Heart left ventricle (tissue), 16 donors: Measurements from ENCODE around the gene KCNQ1. TPM values are rescaled to one million over a fixed set of nuclear protein-coding genes. Genes with fewer than 3 reads are reported as not detected.

Source experiments
- ATAC-seq, 4 donors: fragments of 200-7000 bp; cut with Tn5 transposase; one replicate each; pipeline ENCODE4 v1.9.1; 2020 to 2022; ENCODE audit warnings: moderate library complexity in 4 of 4, mild to moderate bottlenecking in 3 of 4, moderate number of reproducible peaks in 1 of 4
- DNase-seq, 5 donors: peaks; one replicate each; pipeline ENCODE4 v3.0.0-alpha.2; 2020
- H3K27ac ChIP-seq, 12 donors: fragments of 200-600 bp; sonication (generic) in 4 of 12; one replicate each; pipeline versions ENCODE4 v1.5.0 to v1.8.0; 2016 to 2022; ENCODE audit warnings: mild to moderate bottlenecking in 2 of 12
- H3K27me3 ChIP-seq, 9 donors: fragments of 200-600 bp; sonication (generic) in 2 of 9; one replicate each; pipeline versions ENCODE4 v1.5.1 to v1.8.0; 2016 to 2022; ENCODE audit warnings: mild to moderate bottlenecking in 3 of 9
- H3K36me3 ChIP-seq, 9 donors: fragments of 200-600 bp; sonication (generic) in 2 of 9; one replicate each; pipeline versions ENCODE4 v1.5.0 to v1.8.0; 2018 to 2022; ENCODE audit warnings: mild to moderate bottlenecking in 2 of 9
- H3K4me1 ChIP-seq, 12 donors: fragments of 200-600 bp; sonication (generic) in 4 of 12; one replicate each; pipeline versions ENCODE4 v1.5.0 to v1.8.0; 2016 to 2022; ENCODE audit warnings: mild to moderate bottlenecking in 3 of 12
- H3K4me3 ChIP-seq, 12 donors: fragments of 200-600 bp; sonication (generic) in 4 of 12; one replicate each; pipeline versions ENCODE4 v1.5.0 to v1.8.0; 2017 to 2022; ENCODE audit warnings: mild to moderate bottlenecking in 9 of 12, moderate library complexity in 4 of 12
- H3K9me3 ChIP-seq, 12 donors: fragments of 200-600 bp; sonication (generic) in 4 of 12; one replicate each; pipeline versions ENCODE4 v1.5.0 to v1.8.0; 2016 to 2022; ENCODE audit warnings: mild to moderate bottlenecking in 1 of 12
- POLR2A ChIP-seq, 2 donors: fragments of 450-650 bp; IDR thresholded peaks; one replicate each; pipeline ENCODE4 v1.6.1; 2017; ENCODE audit warnings: antibody characterized with exemption in 2 of 2, mild to moderate bottlenecking in 2 of 2, moderate library complexity in 2 of 2
- WGBS, 4 donors: extraction: QIAGEN DNeasy Blood & Tissue Kit in 2 of 4; methylation state at CpG; one replicate each; pipeline versions ENCODE4 v1.1.5 to v1.1.7; 2013 to 2018; 5-methylcytosine and 5-hydroxymethylcytosine counted together
- intact Hi-C, 10 donors: fragments of 100-400 bp; cut with DNase I; formaldehyde crosslinking; loops; one replicate each; pipeline versions ENCODE4 v1.11.1 to v1.14.2; 2022
- polyA plus RNA-seq, 2 donors: library from polyadenylated mRNA; stranded (reverse); fragments of 200-250 nt; gene quantifications; one replicate each; pipeline ENCODE4 v1.2.3, GENCODE V29; 2013
- total RNA-seq, 9 donors: library from RNA; depleted of rRNA in 2 of 9; stranded (reverse); fragments of >200 nt in 2 of 9; fragmentation: NEBNext Ultra II Directional in 3 of 9; extraction: Animal tissue kit (Norgen Biotek cat#: 25700) in 3 of 9; gene quantifications; one replicate each; pipeline versions ENCODE4 v1.1.0 to v1.2.4, GENCODE V29; 2016 to 2023
- TF ChIP-seq, protein P1 (sequence below), 12 donors: fragments of 200-600 bp; sonication (generic) in 4 of 12; IDR thresholded peaks; one replicate each; pipeline versions ENCODE4 v1.5.0 to v1.8.0; 2018 to 2022; ENCODE audit warnings: antibody characterized with exemption in 12 of 12, mild to moderate bottlenecking in 5 of 12
- donor health status: ischemic (EF 13 %, LVEDD 7.1; RV severe dilation, severe dysfunction).
- donor health status: healthy with polysubstance abuse.
- donor health status: DM: no; HTN: yes; CAD: no.
- donor health status: DM: no; HTN: no; CAD: no.
- donor health status: ischemic (EF 25% LVEDD 6.9; RV normal size, moderate dysfunction).
- donor health status: ischemic (EF 25% LVEDD 5.7; RV mildly dilated, moderate dysfunction).
- donor health status: healthy.
- donor health status: DM: yes; HTN: yes; CAD: no.
- donor health status: ischemic (EF 35%, LVEDD 5.7; RV mildly dilated, moderate dysfunction).
- donor health status: nonischemic (EF 11% LVEDD 7.7; RV severe dilation, severe dysfunction).
- donor health status: DM: yes; HTN: yes; CAD: no.
- donor health status: PGD.
- donor health status: ischemic (EF 29% LVEDD 5.4; RV normal size, mild dysfunction).
- donor health status: nonischemic (EF 23%, LVEDD 6.1; RV moderate dilation, normal function).

Gene KCNQ1
- total and polyA plus RNA-seq, 11 donors, result 18.6 to 42.4 (median 31.4) TPM

- Histone ChIP-seq H3K27me3 (no peaks in the 10 kb centered on the region), H3K4me1 (peaks cover 0 to 15% (median 0%) of the 10 kb centered on the region in 12 donors), H3K36me3 (no peaks in the 10 kb centered on the region), H3K9me3 (peaks cover 0 to 3% (median 0%) of the 10 kb centered on the region in 12 donors), H3K4me3 (no peak overlapping the region), H3K27ac (no peak overlapping the region)
- DNase-seq, result peak in 2 of 5 donors; percentile 16 to 18
- WGBS, 4 donors, result 74 to 84% (median 81%) methylated on average over 16 of the region's 16 CpGs
- ATAC-seq, result no peak
- intact Hi-C loops, result loop anchor here in 1 of 10 donors (5.0 kb wide), 1 partner anchor 333 kb away; the partner anchor contains the start of gene CDKN1C
- TF ChIP-seq, protein P1, sequence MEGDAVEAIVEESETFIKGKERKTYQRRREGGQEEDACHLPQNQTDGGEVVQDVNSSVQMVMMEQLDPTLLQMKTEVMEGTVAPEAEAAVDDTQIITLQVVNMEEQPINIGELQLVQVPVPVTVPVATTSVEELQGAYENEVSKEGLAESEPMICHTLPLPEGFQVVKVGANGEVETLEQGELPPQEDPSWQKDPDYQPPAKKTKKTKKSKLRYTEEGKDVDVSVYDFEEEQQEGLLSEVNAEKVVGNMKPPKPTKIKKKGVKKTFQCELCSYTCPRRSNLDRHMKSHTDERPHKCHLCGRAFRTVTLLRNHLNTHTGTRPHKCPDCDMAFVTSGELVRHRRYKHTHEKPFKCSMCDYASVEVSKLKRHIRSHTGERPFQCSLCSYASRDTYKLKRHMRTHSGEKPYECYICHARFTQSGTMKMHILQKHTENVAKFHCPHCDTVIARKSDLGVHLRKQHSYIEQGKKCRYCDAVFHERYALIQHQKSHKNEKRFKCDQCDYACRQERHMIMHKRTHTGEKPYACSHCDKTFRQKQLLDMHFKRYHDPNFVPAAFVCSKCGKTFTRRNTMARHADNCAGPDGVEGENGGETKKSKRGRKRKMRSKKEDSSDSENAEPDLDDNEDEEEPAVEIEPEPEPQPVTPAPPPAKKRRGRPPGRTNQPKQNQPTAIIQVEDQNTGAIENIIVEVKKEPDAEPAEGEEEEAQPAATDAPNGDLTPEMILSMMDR (IDR thresholded peaks at IDR 0.05), result no peak
- no peak for TF ChIP-seq POLR2A (IDR thresholded peaks at IDR 0.05)
These were observed 109.8 kb downstream of the KCNQ1 start for GRCh38 chr11:2554338-2555207.

DNA sequence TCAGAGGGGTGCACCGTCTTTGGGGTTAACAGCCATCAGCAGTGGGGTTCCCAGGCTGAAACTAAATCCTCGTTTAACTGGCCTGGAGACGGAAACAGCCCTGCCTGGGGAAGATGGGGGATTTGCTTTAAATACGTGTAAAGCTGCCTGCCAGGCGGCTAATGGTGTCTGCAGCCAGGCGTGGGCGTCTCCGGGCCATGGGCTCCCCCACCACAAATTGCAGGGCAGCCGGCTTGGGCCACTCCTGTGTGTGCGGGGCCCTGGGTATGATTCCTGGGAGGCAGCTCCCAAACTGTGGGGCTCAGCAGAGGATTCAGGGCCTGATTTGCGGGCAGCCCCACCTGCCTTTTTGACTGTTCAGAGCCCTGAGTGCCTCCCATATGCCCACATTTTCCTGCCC, 110.5 kb downstream of the KCNQ1 start:
- Histone ChIP-seq H3K4me3 (no peak overlapping the region), H3K4me1 (peaks cover 0 to 12% (median 0%) of the 10 kb centered on the region in 12 donors), H3K36me3 (no peaks in the 10 kb centered on the region), H3K9me3 (peaks cover 0 to 3% (median 0%) of the 10 kb centered on the region in 12 donors), H3K27ac (no peak overlapping the region), H3K27me3 (no peaks in the 10 kb centered on the region)
- 90 to 95% (median 93%) methylated on average over 10 to 11 of the region's 11 CpGs for WGBS, 4 donors
- no peak for TF ChIP-seq POLR2A (IDR thresholded peaks at IDR 0.05)
- TF ChIP-seq, protein P1 (IDR thresholded peaks at IDR 0.05), result no peak
- peak in 2 of 5 donors; percentile 10 to 38 for DNase-seq
- no peak for ATAC-seq
- intact Hi-C loops, result no loop called here

GRCh38 chr11:2555891-2556290, 111.1 kb downstream of the KCNQ1 start:
- DNase-seq (peak in 2 of 5 donors; percentile 16 to 22), ATAC-seq (no peak)
- 91 to 98% (median 97%) methylated on average over 11 to 12 of the region's 12 CpGs for WGBS, 4 donors
- H3K36me3 ChIP-seq, result no peaks in the 10 kb centered on the region
- TF ChIP-seq, protein P1 (IDR thresholded peaks at IDR 0.05), result no peak
- TF ChIP-seq POLR2A (IDR thresholded peaks at IDR 0.05), result no peak
- intact Hi-C loops, result no loop called here
- no peak overlapping the region for H3K27ac ChIP-seq
- H3K27me3 ChIP-seq, result no peaks in the 10 kb centered on the region
- H3K9me3 ChIP-seq, result peaks cover 0 to 3% (median 0%) of the 10 kb centered on the region in 12 donors
- no peak overlapping the region for H3K4me3 ChIP-seq
- peaks cover 0 to 7% (median 0%) of the 10 kb centered on the region in 12 donors for H3K4me1 ChIP-seq

DNA sequence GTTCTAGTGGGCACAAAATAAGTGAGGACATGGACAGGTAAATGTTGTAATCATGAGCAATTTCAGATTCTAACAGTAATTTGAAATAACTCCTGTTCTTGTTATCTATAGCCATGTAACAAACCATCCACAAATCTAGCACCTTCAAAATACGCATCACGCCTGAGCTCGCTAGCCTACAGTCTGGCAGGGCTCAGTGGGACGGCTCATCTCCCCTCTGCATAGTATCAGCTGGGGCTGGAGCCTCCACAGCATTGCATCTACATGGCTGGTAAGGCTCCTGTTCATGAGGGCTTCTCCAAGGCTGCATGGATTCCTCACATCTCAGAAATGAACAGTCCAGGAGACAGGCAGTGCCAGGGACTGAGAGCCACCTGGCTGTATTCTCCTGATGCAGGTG, 112.6 kb downstream of the KCNQ1 start:
- Histone ChIP-seq H3K4me3 (no peak overlapping the region), H3K9me3 (peaks cover 0 to 3% (median 0%) of the 10 kb centered on the region in 12 donors), H3K36me3 (no peaks in the 10 kb centered on the region), H3K27ac (no peak overlapping the region), H3K4me1 (peaks cover 0 to 18% (median 0%) of the 10 kb centered on the region in 12 donors), H3K27me3 (no peaks in the 10 kb centered on the region)
- DNase-seq (no peak), ATAC-seq (no peak)
- 94 to 98% (median 97%) methylated on average over 4 of the region's 4 CpGs for WGBS, 4 donors
- intact Hi-C loops, result no loop called here
- TF ChIP-seq, protein P1 (IDR thresholded peaks at IDR 0.05), result no peak
- no peak for TF ChIP-seq POLR2A (IDR thresholded peaks at IDR 0.05)
